Neuronal stem cell (in vitro differentiated cells): Measurements from ENCODE around the gene LPP.

ENCODE experiments used
- DNase-seq: peaks from one replicate; pipeline ENCODE4 v3.0.0-alpha.2; 2013; ENCODE audit warnings: low spot score
- H2AFZ ChIP-seq: one replicate; pipeline ENCODE4 v1.6.1; 2013; ENCODE audit warnings: mild to moderate bottlenecking, low read length, inconsistent platforms
- H2AK5ac ChIP-seq: 2 replicates; pipeline ENCODE4 v1.6.1; 2013; ENCODE audit warnings: low read depth, mild to moderate bottlenecking, inconsistent platforms, low read length, moderate library complexity, mixed read lengths
- H2BK120ac ChIP-seq: 2 replicates; pipeline ENCODE4 v1.6.1; 2013; ENCODE audit warnings: low read depth, mild to moderate bottlenecking, inconsistent platforms, low read length, moderate library complexity, mixed read lengths
- H2BK12ac ChIP-seq: one replicate; pipeline ENCODE4 v1.6.1; 2013; ENCODE audit warnings: low read length, inconsistent platforms
- H2BK15ac ChIP-seq: 2 replicates; pipeline ENCODE4 v1.6.1; 2013; ENCODE audit warnings: mild to moderate bottlenecking, low read length, inconsistent platforms, mixed read lengths
- H2BK5ac ChIP-seq: one replicate; pipeline ENCODE4 v1.6.1; 2013; ENCODE audit warnings: inconsistent platforms, mild to moderate bottlenecking, low read length, moderate library complexity
- H3K14ac ChIP-seq: one replicate; pipeline ENCODE4 v1.6.1; 2013; ENCODE audit warnings: low read length, inconsistent platforms
- H3K18ac ChIP-seq: 2 replicates; pipeline ENCODE4 v1.6.1; 2013; ENCODE audit warnings: low read length, inconsistent platforms
- H3K23ac ChIP-seq: 2 replicates; pipeline ENCODE4 v1.6.1; 2013; ENCODE audit warnings: low read depth, mild to moderate bottlenecking, mixed read lengths, low read length, inconsistent platforms; ENCODE audit not compliant: poor library complexity
- H3K27ac ChIP-seq: replicated peaks from 3 replicates; pipeline ENCODE4 v1.5.1; 2013; ENCODE audit warnings: low read length, inconsistent platforms
- H3K27me3 ChIP-seq, 3 experiments: 2 replicates each; pipeline ENCODE4 v1.6.1; 2013; ENCODE audit warnings: low read length in 3 of 3, mild to moderate bottlenecking in 2 of 3, inconsistent platforms in 1 of 3, low read depth in 1 of 3, mixed read lengths in 1 of 3, moderate library complexity in 1 of 3; ENCODE audit not compliant: control insufficient read depth in 3 of 3, insufficient read depth in 3 of 3
- H3K36me3 ChIP-seq, 2 donors: replicated peaks in 1 of 2; 2 replicates each; pipeline ENCODE4 v1.6.1; 2013; ENCODE audit warnings: low read length in 2 of 2; ENCODE audit not compliant: control insufficient read depth in 2 of 2, insufficient read depth in 2 of 2
- H3K4ac ChIP-seq: 2 replicates; pipeline ENCODE4 v1.6.1; 2013; ENCODE audit warnings: inconsistent platforms, mild to moderate bottlenecking, low read length, moderate library complexity
- H3K4me1 ChIP-seq, 2 donors: 1 replicate in 1 of 2; 2 replicates in 1 of 2; pipeline ENCODE4 v1.6.1; 2013; ENCODE audit warnings: low read length in 2 of 2, low read depth in 1 of 2; ENCODE audit not compliant: control insufficient read depth in 2 of 2, insufficient read depth in 1 of 2
- H3K4me2 ChIP-seq: one replicate; pipeline ENCODE4 v1.6.1; 2013; ENCODE audit warnings: mild to moderate bottlenecking, low read length, inconsistent platforms; ENCODE audit not compliant: insufficient read depth, poor library complexity, severe bottlenecking
- H3K4me3 ChIP-seq, 2 donors: 2 replicates each; pipeline ENCODE4 v1.5.1; 2013; ENCODE audit warnings: low read length in 2 of 2, mild to moderate bottlenecking in 2 of 2, inconsistent platforms in 1 of 2, moderate library complexity in 1 of 2
- H3K79me1 ChIP-seq: one replicate; pipeline ENCODE4 v1.6.1; 2013; ENCODE audit warnings: low read depth, mild to moderate bottlenecking, inconsistent platforms, low read length, moderate library complexity
- H3K9ac ChIP-seq: one replicate; pipeline ENCODE4 v1.6.1; 2013; ENCODE audit warnings: mild to moderate bottlenecking, low read depth, low read length, inconsistent platforms; ENCODE audit not compliant: poor library complexity
- H3K9me3 ChIP-seq, 2 donors: replicated peaks in 1 of 2; 2 replicates each; pipeline versions ENCODE3 to v1.6.1; 2013; ENCODE audit warnings: low read length in 2 of 2, mild to moderate bottlenecking in 2 of 2, inconsistent platforms in 1 of 2, low read depth in 1 of 2, mixed read lengths in 1 of 2, moderate library complexity in 1 of 2; ENCODE audit not compliant: control insufficient read depth in 2 of 2, insufficient read depth in 1 of 2
- H4K8ac ChIP-seq: one replicate; pipeline ENCODE4 v1.6.1; 2013; ENCODE audit warnings: low read depth, mild to moderate bottlenecking, inconsistent platforms, low read length, moderate library complexity
- H4K91ac ChIP-seq: one replicate; pipeline ENCODE4 v1.6.1; 2013; ENCODE audit warnings: low read length, low read depth, mild to moderate bottlenecking, inconsistent platforms; ENCODE audit not compliant: poor library complexity
- WGBS, 2 donors: extraction: QIAGEN DNeasy Blood & Tissue Kit; methylation state at CpG; one replicate each; pipeline ENCODE4 v1.1.7; 2013; ENCODE audit warnings: missing lambda C conversion rate in 2 of 2, mixed read lengths in 1 of 2; ENCODE audit not compliant: insufficient read length in 2 of 2, insufficient replicate concordance in 1 of 2; ENCODE audit errors: extremely low coverage in 2 of 2; 5-methylcytosine and 5-hydroxymethylcytosine counted together

The LPP gene

GRCh38 chr3:188567478-188568195 is 413.7 kb downstream of the LPP start:
- Histone ChIP-seq H3K9me3 (no peaks in the 10 kb centered on the region), H2BK120ac (no peak overlapping the region), H2BK15ac (no peak overlapping the region), H3K4me1 (peaks cover 0 to 3% of the 10 kb centered on the region in 2 donors), H3K27me3 (no peaks in the 10 kb centered on the region), H3K4me3 (no peak overlapping the region), H3K23ac (no peak overlapping the region), H3K9ac (no peak overlapping the region), H2BK5ac (no peak overlapping the region), H3K36me3 (no peaks in the 10 kb centered on the region), H3K27ac (no peak overlapping the region), H4K91ac (no peak overlapping the region), H3K4me2 (no peak overlapping the region), H3K4ac (no peak overlapping the region), H3K14ac (no peak overlapping the region), H3K79me1 (no peaks in the 10 kb centered on the region), H2BK12ac (no peak overlapping the region), H2AK5ac (no peak overlapping the region), H4K8ac (no peak overlapping the region), H2AFZ (no peak overlapping the region), H3K18ac (no peak overlapping the region)
- no CpG with 5 or more reads among the region's 3 CpGs for WGBS, 2 donors
- no peak for DNase-seq

- H3K36me3 ChIP-seq = no peaks in the 10 kb centered on the region
These were observed 414.8 kb downstream of the LPP start for GRCh38 chr3:188568736-188569135.

GRCh38 chr3:188571531-188572095 is 417.7 kb downstream of the LPP start:
- H3K4me2 ChIP-seq = no peak overlapping the region
- H2BK120ac ChIP-seq = no peak overlapping the region
- no peak overlapping the region for H3K9ac ChIP-seq
- H3K14ac ChIP-seq = no peak overlapping the region
- H2BK15ac ChIP-seq = no peak overlapping the region
- no peaks in the 10 kb centered on the region for H3K36me3 ChIP-seq
- no peak overlapping the region for H3K18ac ChIP-seq
- H3K27ac ChIP-seq = no peak overlapping the region
- no peak overlapping the region for H2AFZ ChIP-seq
- no peak overlapping the region for H3K23ac ChIP-seq
- no peaks in the 10 kb centered on the region for H3K27me3 ChIP-seq
- H2BK12ac ChIP-seq = no peak overlapping the region
- whole genome bisulfite sequencing, 2 donors = no CpG with 5 or more reads among the region's 7 CpGs
- H2BK5ac ChIP-seq = no peak overlapping the region
- H3K4me1 ChIP-seq = peaks cover 0 to 4% of the 10 kb centered on the region in 2 donors
- no peak overlapping the region for H2AK5ac ChIP-seq
- no peak overlapping the region for H3K4ac ChIP-seq
- no peaks in the 10 kb centered on the region for H3K79me1 ChIP-seq
- H3K9me3 ChIP-seq = no peaks in the 10 kb centered on the region
- H4K91ac ChIP-seq = no peak overlapping the region
- no peak overlapping the region for H3K4me3 ChIP-seq
- DNase-seq = no peak
- H4K8ac ChIP-seq = no peak overlapping the region

More at GRCh38 chr3:188568736-188569135, 414.8 kb downstream of the LPP start:
- no peak overlapping the region for H3K4me3 ChIP-seq
- H3K4me2 ChIP-seq = no peak overlapping the region
- 100% methylated on average over 1 of the region's 3 CpGs; no CpG with 5 or more reads in 1 of the 2 donors for WGBS, 2 donors
- H2BK5ac ChIP-seq = no peak overlapping the region
- no peak overlapping the region for H3K4ac ChIP-seq
- no peak overlapping the region for H3K27ac ChIP-seq
- no peaks in the 10 kb centered on the region for H3K9me3 ChIP-seq
- H3K9ac ChIP-seq = no peak overlapping the region
- H2BK12ac ChIP-seq = no peak overlapping the region
- DNase-seq = no peak
- H3K18ac ChIP-seq = no peak overlapping the region
- no peak overlapping the region for H3K14ac ChIP-seq
- H2AFZ ChIP-seq = no peak overlapping the region
- H2BK15ac ChIP-seq = no peak overlapping the region
- no peak overlapping the region for H2AK5ac ChIP-seq
- peaks cover 0 to 4% of the 10 kb centered on the region in 2 donors for H3K4me1 ChIP-seq
- H4K91ac ChIP-seq = no peak overlapping the region
- H2BK120ac ChIP-seq = no peak overlapping the region
- H3K27me3 ChIP-seq = no peaks in the 10 kb centered on the region
- H3K79me1 ChIP-seq = no peaks in the 10 kb centered on the region
- H4K8ac ChIP-seq = no peak overlapping the region
- H3K23ac ChIP-seq = no peak overlapping the region

GRCh38 chr3:188573291-188573940 is 419.5 kb downstream of the LPP start:
- Histone ChIP-seq H2BK5ac (no peak overlapping the region), H3K9me3 (no peaks in the 10 kb centered on the region), H3K23ac (no peak overlapping the region), H3K4me2 (no peak overlapping the region), H3K79me1 (no peaks in the 10 kb centered on the region), H3K4me1 (peaks cover 0 to 4% of the 10 kb centered on the region in 2 donors), H3K27ac (no peak overlapping the region), H3K36me3 (no peaks in the 10 kb centered on the region), H3K18ac (no peak overlapping the region), H2BK15ac (no peak overlapping the region), H4K8ac (no peak overlapping the region), H3K14ac (no peak overlapping the region), H2BK12ac (no peak overlapping the region), H3K4ac (no peak overlapping the region), H3K4me3 (no peak overlapping the region), H2BK120ac (no peak overlapping the region), H4K91ac (no peak overlapping the region), H3K27me3 (no peaks in the 10 kb centered on the region), H3K9ac (no peak overlapping the region), H2AFZ (no peak overlapping the region), H2AK5ac (no peak overlapping the region)
- DNase-seq = no peak
- no CpG with 5 or more reads among the region's 8 CpGs for WGBS, 2 donors
